ENCODE results near the gene CCN5.

Gene CCN5

DNA sequence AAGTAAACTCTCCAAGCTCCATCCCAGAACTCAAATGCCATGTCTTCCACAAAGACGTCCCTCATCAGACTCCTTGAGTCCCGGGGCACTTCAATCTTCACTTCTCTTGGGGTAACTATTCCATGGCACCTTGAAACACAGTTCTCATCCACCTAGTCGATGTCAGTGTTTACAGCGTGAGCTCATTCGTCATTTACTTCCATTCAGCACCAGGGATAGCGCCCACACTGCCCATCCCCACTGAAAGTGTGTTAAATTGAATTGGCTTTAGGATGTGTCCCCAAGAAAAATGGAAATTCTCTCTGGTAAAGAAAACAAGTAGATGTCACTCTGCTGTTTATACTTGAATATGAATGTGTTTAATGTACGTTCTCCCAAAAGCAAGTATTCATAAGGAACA lies 61.8 kb downstream of the CCN5 start:
- peak; percentile 48 for DNase-seq (ENCODE audit: low read depth)
- TF ChIP-seq, protein P1, sequence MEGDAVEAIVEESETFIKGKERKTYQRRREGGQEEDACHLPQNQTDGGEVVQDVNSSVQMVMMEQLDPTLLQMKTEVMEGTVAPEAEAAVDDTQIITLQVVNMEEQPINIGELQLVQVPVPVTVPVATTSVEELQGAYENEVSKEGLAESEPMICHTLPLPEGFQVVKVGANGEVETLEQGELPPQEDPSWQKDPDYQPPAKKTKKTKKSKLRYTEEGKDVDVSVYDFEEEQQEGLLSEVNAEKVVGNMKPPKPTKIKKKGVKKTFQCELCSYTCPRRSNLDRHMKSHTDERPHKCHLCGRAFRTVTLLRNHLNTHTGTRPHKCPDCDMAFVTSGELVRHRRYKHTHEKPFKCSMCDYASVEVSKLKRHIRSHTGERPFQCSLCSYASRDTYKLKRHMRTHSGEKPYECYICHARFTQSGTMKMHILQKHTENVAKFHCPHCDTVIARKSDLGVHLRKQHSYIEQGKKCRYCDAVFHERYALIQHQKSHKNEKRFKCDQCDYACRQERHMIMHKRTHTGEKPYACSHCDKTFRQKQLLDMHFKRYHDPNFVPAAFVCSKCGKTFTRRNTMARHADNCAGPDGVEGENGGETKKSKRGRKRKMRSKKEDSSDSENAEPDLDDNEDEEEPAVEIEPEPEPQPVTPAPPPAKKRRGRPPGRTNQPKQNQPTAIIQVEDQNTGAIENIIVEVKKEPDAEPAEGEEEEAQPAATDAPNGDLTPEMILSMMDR (IDR thresholded peaks at IDR 0.05; ENCODE audit: insufficient read depth, low read depth, low read length, missing control alignments) = no peak
- no peak overlapping the region for H3K4me3 ChIP-seq (ENCODE audit: low read length)

Measured in epithelial cell of esophagus (primary cell).